GM19452 (cell line): Measurements from ENCODE around the gene BRPF3.

Experiments used
- ATAC-seq: cut with Tn5 transposase; IDR thresholded peaks from one replicate; pipeline ENCODE4 v1.9.1; 2021; ENCODE audit not compliant: unreplicated experiment

The BRPF3 gene

DNA sequence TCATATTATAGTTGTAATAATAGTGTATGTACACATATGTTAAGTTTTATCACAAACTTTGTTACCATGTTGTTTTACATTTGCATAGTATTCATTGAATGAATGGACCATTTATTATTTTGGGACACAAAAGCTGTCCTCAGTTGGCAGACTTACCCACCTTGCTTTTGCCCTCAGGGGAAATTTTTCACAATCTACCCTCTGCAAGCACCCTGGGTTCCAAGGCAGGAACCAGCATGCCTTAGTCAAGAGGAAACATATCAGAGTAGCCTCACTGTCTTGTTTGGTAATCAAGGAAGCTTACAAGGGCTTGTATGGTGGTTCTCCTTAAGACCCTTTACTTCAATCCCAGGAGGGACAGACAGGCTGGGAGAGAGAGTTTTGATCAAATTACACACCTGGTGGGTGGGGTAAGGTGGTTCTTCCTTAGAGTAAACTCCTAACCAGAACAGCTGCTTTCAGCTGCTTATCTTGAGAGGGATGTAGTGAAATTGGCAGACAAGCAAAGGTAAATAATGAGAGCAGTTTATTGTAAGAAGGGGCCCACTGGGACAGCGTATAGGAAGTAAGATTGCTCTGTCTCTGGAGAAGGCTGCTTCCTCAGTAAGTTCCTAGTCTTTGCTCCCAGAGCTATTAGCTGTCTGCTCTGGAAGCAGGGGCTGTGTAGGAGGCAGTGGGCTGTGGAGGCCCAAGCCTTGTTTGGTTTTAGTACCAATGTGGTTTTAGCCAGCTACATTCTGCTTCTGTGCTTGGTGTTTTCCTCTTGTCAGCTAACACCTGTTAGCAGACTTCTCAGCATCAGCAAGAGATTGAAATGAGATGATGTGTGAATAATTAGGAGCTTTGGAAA, 31.1 kb downstream of the BRPF3 start:
- ATAC-seq = no peak

DNA sequence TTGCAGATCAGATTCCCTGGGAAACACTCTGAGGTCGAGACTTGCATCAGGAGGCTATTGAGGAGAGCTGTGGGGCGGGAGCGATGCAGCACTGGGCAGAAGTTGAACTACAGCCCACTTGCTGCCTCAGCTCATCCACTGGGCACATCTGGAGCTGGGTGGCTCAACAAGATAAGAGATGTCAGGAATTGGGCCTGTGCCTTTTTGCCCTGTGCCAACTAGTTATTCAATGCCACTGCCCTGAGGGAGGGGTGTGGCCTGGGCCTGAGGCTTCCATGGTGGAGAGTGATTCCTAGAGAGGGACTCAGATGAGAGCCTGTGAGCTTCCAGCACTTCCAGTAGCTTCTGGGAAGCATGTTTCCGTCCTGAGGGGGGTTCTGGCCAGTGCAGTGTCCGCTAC, 32.7 kb downstream of the BRPF3 start:
- no peak for ATAC-seq

DNA sequence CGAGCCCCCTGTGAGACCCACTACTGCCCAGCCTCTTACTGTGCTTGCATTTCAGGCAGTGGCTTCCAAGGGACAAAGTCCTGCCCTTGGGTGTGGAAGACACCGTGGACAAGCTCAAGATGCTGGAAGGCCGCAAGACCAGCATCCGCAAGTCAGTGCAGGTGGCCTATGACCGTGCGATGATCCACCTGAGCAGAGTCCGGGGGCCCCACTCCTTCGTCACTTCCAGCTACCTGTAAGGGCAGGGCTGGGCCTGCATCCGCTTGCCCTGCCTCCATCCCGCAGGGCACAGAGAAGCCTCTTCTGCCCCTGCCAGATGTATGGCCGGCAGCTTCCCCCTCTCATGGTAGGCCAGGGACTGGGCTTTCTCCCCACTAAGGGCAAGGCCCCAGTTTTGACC, 33.8 kb downstream of the BRPF3 start:
- no peak for ATAC-seq

DNA sequence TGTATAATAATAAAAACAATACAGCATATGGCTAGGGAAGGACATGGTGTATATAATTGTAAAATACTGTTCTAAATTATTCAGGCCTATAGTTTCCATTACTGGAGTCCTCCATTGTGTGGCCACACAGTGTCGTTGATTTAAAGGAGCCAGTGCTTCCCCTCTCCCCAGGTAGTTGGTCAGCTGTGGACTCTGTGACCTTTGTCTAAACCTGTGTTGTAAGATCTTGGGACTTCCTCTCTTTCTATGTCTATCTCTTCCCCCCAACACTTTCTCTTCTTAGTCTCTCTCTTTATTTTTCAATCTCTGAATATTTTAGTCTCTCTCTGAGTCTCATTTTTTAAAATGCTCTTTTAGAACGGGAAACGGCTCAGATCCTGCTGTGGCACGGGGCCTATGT, 35.6 kb downstream of the BRPF3 start:
- ATAC-seq = no peak

DNA sequence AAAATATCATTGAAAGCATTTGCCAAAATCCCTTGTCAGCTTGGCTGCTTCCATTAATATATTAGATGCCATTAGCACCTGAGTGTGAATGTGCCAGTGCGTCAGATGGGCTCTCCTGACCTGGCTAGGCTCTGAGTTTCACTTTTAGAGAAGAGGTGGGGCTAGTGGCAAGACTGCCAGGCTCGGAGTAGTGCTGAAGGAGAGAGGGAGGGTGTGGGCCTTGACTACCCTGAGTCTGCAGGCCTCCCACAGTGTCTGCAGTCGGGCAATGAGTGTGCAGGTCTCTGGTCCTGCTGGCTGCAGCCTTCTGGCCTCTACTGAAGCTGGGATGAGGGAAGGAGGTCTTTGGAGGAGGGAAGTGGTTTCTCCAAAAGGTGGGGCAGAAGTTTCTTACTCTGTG, 38.8 kb downstream of the BRPF3 start:
- ATAC-seq = no peak

DNA sequence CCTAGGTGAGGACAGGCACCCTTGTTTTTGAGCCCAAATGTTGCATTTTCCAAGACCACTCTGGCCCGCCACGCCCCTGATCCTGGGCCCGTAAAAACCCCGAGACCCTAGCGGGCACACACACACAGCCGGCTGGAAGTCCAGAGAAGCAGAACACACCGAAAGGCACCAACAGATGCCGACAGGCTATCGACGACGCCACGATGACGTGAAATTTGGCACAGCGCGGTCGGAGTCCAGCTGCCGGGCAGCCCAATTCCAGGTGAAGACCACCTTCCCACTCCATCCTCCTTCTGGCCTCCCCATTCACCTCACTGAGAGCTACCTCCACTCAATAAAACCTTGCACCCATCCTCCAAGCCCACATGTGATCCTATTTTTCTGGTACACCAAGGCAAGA, 39.3 kb downstream of the BRPF3 start:
- no peak for ATAC-seq

DNA sequence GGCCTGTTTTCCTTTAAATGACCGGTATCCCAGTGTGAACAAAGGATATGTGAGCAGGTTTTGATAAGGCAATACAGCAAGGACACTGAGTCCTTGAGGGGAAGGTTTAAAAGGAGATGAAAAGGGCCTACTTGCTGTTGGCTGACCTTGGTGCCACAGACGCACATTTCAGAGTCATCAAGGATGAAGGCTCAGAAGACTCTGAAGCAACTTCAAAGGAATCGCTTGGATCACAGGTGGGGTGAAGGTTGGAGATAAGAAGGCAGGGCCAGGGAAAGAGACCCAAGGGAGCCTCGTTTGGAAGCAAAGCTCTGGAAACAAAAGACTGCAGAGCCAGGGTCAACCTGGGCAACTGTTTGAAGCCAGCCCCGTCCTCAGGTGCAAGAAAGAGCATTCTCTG, 43.2 kb downstream of the BRPF3 start:
- ATAC-seq = no peak

DNA sequence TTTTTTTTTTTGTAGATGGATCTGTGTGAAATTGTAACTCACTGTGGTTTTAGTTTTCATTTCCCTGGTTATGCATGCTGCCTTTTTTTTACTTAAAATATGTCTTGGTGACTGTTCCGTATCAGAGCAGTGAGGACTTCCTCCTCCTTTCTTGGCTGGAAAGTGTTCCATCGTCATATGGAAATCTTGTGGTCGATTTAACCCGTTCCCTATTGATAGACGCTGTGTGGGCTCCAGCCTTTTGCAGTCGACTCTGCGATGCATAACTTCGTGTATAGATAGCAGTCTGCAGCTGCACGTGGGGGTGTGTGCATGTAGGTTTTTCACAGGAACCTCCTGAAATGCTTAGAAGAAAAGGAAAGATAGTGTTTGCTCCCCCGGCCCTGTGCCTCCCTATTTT, 45.2 kb downstream of the BRPF3 start:
- ATAC-seq = no peak

DNA sequence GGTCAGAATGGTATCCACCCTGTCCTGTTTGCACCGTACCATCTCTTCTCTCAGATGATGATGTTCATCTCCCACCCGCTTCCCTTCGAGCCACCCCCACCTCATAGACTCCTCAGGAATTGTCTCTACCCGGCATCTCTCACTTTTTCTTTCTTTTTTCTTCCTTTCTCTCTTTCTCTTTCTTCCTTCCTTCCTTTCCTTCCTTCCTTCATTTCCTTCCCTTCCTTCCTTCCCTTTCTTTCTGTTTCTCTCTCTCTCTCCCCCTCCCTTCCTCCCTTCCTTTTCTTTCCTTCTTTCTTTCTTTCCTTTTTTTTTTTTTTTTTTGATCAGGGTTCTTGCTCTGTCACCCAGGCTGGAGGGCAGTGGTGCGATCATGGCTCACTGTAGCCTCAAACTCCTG, 45.6 kb downstream of the BRPF3 start:
- ATAC-seq = no peak

DNA sequence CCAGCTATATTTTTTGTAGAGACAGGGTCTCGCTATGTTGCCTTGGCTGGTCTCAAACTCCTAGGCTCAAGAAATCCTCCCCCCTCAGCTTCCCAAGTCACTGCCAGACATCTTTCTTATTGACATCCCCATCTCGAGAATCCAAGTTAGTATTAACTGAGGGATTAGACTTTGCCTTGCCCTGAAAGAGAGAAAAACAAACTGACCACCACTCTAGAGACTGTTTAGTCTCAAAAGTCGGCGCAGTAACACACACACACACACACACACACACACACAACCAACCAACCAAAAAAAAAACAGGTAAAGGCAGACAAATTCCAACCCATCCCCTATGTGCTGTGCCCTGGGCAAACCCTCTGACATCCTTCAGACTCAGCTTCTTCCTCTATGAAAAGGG, 46.1 kb downstream of the BRPF3 start:
- no peak for ATAC-seq

DNA sequence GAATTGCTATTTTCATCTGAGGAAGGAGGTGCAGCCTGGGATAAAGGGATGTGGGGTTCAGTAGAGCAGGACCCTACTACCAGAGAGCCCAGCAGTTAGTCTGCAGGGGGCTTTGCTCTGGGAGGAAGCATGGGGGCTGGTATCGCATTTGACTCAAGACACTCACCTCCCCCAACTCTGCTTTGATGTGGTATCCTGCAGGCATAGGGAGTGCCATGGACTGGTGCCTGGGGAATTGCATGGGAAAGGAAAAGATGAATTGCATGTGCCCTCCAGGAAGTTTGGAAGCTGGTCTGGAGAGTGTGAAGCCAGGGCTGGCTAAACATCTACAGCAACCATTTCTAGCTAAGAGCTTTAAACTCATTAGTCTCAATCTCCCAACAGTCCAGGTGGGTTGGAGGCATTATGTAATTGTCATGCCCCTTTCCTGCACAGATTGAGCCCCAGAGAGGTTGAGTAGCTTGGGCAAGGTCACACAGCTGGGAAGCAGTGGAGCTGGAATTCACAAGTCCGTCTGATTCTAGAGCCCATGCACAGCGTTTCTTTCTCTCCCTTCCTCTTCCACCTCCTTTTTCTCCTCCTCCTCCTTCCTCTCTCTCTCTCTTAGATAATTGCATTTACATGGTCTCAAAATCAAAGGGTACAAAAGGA, 47.1 kb downstream of the BRPF3 start:
- ATAC-seq = no peak

DNA sequence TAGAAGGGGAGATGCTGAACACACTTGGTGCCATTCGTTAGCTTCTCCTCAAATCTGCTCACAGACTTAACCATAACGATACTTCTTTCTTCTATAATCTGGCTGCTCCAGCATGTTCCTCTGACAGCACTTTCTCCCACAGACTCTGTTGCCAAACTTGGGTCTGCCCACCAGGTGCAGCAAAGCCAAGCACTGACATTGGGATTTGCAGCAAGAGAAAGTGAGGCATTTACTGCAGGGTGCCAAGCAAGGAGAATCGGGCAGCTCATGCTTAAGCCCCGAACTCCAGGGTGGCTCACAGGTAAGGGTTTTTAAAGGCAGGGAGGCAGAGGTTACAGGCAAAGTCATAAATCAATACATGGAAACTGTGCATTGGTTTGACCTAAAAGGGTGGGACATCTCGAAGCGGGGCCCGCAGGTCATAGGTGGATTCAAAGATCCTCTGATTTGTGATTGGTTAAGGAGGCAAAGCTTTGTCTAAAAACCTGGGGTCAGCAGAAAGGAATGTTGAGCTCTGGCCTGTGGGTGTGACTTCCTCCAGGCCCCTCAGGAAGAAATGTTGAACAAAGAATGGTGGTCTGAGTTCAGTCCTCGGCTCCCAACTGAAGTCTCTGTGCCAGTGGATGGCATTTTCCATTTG, 48.2 kb downstream of the BRPF3 start:
- no peak for ATAC-seq

DNA sequence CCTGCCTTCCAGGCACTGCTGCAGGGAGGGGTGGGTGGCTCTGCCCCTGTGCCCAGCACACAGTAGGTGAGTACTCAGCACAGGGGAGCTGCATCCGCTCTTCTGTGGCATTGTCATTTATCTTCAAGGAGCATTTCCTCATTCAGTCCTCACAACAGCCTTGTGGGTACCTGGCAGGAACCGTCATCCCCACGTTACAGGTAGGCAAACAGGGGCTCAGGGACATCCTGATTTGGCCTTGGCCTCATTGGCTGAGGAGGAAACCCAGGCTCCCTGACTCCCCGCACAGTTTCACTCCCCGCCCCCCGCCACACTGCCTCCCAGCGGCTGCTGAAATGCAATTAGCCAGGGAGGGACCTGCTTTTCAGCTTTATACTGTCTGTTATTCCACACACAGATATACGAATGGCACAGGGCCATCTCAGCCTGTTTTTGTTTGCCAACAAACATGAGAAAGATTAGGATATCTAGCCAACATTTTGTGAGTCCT, 49.1 kb downstream of the BRPF3 start:
- no peak for ATAC-seq

DNA sequence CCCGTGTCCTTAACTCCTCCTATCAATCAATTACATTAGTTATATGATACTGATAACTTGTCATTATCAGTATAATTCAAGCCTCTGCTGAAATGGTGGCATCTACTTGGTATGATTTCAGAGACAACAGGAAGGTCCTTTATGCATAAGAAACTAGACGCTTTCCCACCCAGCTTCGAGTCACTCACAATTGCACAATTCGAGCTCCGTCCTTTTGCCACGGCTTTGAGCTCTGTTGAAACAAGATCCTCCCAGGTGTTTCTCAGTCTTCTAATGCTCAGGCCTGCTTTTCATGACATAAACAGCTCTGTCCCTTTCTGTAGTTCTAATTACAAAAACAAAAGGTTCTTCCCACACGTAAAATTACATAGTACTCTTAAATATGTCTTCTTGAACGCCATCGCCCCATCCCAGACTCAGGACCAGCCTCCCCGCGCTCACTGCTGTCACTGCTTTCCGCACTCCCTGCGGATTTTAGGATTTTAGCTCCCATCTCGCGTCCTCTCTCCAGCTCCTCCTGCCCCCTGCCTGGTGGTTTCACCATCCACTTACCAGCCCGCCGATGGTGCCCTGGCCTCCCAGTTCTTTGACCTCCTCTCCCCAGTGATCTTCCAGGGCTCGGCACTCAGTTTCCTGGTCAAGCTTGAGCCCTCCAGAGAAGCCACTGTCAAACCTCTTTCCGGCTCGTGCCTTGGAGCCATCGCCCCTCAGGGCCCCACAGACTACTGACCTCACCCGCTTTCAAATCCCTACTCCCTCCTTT, 50.1 kb downstream of the BRPF3 start:
- ATAC-seq = no peak

DNA sequence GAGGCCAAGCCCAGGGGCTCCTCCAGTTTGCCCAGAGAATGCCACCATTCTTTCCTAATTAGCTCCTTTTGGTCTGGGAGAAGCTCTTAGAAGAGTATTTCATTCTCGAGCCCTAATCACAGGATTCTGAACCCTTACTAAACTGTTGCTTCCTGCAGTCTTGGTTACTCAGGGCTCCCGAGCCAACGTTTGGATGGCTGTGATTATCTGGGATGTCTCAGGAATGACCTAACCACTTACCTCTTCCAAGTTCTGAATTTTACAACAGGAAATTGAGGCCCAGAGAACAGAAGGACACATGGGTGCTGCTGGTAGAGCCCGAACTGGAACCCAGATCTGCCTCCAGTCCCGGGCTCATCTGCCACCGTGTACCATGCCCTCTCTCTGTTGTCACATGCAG, 51.1 kb downstream of the BRPF3 start:
- no peak for ATAC-seq

DNA sequence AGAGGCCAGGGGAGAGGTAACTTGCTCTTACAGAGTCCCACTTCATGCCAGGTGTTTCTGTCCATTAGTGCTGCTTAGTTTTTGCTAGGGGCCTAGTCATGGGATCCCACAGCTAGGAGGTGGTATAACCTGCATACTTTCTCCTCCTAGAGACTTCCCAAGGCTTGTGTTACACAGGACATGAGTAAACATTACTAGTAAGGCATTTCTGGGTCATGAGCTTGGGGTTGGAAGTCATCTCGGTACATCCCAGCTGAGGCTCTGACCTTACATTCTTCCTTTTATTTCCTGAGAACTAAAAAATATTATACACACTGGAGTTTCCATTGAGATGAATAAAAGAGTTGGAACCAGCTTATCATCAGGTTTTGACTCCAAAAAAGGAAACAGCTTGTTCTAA, 52.4 kb downstream of the BRPF3 start:
- no peak for ATAC-seq

DNA sequence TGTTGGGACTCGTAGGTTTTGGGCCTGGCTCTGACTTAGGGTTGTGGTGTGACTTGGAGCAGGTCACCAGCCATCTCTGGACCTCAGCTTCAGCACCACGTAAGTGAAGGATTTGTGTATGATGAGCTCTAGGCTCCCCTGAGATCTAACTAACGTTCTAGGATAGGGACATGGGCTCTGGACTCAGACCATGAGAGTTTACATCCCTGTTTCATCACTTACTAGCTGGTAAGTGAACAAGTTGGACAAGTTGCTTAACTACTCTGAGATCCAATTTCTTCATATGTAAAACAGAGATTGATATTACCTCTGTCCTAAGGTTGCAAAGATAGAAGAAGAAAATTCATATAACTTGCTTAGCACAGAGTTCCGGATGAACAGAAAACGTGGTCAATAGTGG, 53.0 kb downstream of the BRPF3 start:
- no peak for ATAC-seq

DNA sequence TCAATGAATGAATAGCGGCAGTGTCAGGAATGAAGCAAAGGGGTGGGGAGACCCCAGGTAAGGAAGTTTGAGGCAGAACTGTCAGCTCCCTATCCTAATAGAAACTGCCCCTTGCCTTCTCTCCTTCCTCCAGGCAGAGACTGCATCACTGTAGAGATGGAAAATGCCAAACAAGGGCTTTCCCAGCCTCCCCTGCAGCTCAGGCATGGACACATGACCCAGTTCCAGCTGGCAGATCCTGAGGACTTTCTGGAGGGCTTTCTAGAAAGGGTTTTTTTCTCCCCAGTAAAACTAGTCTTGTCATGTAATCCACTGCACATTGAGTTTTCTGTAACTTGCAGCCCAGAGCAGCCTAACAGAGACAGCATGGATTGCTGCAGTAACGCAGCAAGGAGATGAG, 55.5 kb downstream of the BRPF3 start:
- no peak for ATAC-seq

DNA sequence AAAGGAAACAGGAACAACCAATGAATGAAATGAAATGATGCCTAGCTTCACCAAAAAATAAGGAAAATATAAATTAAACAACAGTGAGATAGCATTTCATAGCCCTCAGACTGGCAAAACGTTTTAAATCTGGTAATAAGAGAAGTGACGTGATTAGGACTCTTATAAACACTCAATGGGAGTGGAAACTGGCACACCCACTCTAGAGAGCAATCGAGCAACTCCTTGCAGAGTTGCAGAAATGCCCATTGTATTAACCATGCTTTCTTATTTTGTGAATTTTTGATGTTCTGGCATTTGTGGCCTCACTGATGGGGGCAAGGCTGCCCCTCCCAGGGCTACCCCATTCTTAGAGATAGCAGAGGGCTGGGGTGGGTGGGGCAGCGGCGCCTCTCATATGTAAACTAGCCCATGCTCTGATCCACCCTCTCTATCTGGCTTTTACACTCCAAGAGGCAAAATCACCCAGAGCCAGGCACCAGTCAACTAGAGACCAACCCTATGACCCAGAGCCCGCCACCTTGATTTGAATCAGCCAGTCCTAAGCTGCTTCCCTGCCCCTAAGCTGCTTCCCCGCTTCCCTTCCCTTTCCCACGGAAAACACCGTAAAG, 67.0 kb downstream of the BRPF3 start:
- ATAC-seq = no peak

DNA sequence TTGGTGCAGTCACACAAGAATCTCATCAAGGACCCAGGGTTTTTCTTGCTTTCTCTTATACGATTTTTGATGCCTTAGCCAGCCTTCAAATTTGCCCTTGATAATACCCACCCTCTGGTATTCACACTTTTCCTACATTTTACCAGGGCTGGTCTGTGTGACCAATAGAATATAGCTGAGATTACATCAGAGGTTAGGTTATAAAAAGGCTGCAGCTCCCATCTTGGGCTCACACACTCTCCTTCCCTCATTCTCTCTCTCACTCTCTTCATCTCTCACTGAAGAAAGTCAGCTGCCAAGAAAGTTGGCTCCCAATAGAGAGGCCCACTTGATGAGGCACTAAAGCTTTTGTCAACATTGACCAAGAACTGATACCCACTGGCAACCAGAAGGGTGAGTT, 69.2 kb downstream of the BRPF3 start:
- no peak for ATAC-seq
